GM18520 (cell line): ENCODE results near the gene ENTPD8.
"Not testable (repeated sequence)": the region's sequence is repeated elsewhere in the genome, so short reads cannot be mapped to it uniquely, and the experiment has no call there.

Experiments used
- ATAC-seq: cut with Tn5 transposase; IDR thresholded peaks from one replicate; pipeline ENCODE4 v1.9.1; 2021; ENCODE audit not compliant: unreplicated experiment

Gene ENTPD8

DNA sequence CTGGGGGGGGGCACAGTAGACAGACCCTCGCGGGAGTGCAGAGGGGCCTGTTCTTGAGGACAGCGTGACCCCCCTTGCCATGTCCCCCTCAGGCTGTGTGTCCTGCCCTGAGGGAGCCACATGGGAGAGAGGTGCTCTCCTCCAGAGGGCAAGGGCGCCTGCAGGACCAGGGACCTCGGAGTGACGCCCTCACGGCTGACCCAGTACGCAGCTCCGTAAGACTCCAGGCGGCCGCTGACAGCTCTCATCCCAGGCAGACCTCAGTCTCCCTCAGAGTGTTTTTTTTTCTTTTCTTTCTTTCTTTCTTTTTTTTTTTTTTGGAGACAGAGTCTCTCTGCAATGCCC is 45.5 kb downstream of the ENTPD8 start:
- ATAC-seq, result no peak

DNA sequence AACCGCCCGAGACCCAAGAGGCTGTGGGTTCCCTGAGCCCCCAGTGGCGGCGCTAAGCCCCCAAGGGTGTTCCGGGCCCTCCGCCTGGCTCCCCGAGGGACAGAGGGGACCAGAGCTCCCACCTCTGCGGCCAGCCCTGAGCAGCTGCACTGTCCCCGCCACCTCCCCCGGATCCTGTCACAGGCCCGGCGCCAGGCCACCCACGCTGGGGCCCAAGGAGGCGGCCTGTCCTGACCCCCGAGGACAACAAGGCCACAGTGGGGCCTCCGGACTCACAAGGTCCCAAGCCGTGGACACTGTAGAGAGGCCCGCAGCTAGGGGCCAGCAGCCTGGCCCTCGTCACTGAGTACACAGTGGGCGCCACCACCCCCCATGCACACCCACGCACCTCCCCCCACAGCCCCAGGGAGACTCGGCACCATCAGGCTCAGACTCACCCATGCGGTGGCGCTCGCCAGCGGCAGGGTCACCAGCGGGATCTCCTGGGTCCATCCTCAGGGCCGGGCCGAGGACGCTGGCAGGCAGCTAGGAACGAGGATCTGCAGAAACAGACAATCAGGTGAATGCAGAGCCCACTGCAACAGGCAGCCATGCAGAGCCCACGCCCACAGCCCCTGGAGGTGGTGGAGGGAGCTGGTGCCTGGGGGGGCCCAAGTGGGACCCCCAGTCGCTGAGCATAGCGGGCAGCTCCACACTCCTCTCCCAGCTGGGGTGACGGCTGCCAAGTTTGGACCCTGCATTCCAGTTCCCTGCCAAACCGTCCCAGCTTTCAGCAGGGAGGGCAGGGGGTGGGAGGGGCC is 46.1 kb downstream of the ENTPD8 start:
- no peak for ATAC-seq

DNA sequence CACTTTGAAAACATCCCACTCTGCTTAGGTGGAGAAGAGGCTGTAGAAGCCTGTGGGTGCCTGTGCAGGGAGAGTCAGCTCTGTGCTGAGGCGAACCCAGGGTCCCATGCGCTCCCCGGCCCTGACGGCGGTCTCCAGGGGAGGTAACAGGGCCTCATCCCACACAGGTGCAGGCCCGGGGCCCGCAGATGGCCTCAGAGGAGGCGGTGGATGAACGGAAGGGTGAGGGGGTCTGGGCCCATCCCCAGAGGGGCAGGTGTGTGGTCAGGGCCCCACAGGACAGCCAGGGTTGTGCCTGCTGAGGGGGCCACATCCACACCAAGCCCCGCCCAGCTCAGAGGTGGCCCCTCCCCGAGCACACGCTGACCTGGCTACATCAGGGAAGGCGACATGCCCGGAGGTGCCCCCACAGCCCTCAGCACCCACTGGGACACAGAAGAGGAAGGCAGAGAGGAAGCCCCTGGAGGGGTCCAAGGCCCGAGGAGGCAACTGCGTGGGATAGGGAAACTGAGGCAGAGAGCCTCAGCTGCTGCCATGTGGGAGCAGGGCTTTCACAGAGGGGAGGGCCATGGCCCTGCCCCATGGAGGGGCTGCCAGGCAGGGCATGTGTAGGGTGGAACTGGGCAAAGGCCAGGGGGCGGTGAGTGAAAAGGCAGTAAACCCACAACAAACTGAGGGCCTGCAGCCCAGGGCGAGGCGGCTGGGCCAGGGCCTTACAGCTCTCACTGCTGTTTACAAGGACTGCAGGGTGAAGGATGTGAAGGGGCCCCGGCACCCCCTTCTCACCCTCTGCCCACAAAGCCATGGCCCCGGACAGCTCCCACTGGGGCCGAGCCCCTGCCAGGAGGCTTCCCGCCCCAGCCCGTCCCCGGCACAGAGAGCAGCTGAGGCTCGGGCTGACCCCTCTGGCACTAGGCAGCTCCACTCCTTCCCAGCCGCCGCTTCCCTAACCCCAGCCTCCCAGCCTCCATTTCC is 47.7 kb downstream of the ENTPD8 start:
- ATAC-seq, result no peak

DNA sequence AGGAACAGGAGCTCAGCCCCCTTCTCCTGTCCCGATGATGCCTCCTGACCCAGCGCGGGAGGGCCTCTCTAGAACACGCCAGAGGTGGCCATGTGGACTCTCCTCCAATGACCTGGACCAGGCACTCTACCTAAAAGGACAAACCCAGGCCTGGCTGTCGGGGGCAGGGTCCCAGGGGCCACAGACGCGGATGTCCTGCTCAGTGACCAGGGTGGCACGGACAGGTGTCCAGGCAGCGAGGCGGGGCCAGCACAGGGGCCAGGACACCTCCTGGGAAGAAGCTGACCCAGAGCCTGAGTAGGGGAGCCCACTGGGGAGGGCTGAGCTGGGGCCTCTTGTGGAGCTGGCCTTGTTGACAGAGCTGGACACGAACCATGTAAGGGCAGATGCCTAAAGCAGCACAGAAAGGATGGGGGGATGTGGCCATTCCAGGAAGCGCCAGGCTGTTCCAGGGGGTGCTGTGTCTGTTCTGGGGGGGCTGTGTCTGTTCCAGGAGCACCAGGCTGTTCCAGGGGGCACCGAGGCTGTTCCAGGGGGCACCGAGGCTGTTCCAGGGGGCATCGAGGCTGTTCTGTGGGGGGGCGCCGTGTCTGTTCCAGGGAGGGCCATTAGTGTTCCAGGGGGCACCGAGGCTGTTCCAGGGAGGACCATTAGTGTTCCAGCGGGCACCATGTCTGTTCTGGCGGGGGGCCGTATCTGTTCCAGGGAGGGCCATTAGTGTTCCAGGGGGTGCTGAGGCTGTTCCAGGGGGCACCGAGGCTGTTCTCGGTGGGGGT is 48.7 kb downstream of the ENTPD8 start:
- ATAC-seq, result no peak

DNA sequence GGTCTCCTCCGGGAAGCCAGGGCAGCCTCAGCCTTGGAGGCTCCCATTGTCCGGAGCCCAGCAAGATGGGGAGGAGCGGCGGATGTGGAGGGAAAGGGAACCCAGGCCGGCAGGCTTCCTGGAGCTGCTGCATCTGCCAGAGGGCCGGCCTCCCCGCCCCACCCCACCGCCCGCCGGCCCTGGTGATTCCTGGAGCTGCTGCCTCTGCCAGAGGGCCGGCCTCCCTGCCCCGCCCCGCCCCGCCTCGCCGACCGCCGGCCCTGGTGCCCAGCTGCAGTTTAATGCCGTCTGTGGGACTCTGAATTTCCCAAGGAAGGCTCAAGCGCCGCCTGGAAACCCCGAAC is 49.8 kb downstream of the ENTPD8 start:
- ATAC-seq, result no peak

DNA sequence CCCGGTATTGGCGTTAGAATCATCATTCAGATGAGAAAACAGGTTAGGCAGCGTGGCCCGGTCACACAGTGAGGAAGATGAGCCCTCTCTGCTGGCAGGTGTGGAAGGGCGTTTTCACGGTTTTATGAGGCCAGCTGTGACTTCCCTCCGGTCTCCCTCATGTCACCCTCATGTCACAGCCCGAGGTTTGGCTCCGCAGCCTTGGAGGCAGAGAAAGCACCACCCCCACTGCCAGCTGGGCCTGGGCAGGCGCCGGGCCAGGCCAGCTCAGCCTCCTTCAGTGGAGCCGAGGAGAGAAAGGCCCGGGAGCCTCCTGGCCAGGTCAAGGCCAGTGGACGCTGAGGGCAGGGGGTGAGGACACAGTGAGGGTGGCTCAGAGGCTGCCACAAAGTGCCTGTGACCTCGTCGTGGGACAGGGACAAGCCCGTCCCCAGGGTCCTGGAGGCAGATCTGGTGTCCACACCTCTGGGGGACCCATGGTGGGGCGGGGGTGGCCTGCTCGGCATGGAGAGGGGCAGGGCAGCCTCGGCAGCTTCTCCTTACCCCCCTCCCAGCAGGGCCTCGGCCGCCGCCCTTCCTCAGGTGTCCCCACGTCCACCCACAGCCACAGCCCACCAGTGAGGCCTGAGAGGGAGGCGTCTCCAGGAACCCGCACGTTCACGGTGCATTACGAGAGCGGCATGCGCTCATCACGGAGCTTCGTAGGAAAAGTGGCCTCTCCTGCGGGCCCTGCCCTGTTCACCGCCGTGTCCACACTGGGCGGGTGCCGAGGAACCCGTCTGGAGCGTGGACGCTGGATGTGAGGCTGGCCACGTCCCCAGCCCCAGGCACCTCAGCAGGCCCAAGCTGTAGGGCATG is 50.4 kb downstream of the ENTPD8 start:
- no peak for ATAC-seq

DNA sequence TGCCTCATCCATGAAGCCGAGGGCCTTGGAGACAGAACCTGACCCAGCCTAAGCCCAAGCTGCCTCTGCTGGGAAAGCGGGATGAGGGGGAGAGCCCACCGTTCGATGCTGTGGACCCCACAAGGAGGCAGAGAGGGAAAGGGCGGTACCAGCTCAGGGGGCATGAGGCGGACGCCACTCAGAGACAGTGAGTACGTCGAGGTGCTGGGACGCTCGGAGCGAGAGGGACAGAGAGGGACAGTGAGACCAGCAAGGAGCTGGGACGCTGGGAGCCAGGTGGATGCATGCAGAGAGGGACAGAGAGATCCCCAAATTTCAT is 51.8 kb downstream of the ENTPD8 start:
- ATAC-seq, result no peak

DNA sequence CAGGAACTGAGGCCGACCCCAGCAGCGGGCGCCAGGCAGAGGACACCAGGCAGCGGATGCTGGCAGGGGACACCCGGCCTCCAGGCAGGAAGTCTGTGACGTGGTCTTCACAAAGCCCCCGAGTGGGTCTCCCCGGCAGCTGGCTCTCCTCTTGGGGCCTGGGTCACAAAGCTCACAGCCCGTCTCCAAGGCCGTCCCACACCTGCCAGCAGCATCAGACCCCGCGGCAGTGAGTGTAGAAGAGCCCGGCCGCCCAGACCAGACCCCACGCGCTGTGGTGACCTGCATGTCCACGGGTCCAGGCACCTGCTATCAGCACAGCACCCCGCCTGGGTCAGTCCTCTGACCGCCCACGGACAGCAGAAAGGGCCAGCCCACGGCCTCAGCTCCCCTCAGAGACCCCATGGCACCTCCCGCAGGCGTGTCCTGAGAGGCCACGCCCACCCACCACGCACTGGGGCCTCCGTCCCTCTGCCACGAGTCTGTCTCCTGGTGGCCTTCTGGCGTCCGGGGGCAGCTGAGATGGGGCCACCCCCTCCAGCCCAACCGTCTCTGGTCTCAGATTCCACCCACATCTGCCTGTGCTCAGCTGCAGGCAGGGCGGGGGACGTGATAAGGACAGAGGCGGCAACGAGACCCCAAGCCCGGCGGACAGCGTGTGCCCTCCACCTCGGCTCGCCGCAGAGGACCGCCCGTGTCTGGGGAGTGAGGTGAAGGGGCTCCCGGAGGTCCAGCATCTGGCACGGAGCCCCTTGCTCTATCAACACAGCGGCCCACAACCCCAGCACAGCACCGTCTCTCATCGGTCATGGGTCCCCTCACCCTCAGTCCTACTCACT is 52.3 kb downstream of the ENTPD8 start:
- no peak for ATAC-seq

DNA sequence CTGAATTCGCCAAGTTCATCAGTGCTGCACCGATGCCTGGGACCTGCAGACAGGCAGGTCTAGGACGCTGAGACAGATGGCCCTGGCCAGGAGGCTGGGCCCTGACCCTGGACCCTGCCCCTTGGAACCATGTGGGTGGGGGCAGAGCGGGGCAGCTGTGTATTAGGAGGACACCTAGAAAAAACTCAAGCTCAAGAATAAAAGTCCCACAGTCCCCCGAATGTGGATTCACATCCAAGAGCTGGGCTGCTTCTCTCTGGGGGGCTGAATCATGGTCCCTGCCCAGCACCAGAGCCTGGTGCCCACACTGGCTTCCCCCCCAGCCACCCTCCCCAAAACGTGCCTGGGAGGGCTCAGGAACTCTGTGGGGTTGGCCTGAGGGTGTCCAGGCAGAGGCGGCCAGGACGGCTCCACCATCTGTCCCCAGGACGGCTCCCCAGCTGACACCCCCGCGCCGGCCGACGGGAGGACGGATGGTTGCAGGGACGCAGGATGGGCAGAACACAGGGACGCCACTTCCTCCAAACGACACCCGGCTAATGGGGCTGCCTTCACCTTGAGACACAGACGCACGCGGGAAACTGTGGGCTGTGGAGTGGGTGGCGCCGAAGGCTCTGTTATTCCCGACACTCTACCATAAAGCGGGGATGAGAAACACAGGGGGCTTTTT is 53.1 kb downstream of the ENTPD8 start:
- no peak for ATAC-seq

DNA sequence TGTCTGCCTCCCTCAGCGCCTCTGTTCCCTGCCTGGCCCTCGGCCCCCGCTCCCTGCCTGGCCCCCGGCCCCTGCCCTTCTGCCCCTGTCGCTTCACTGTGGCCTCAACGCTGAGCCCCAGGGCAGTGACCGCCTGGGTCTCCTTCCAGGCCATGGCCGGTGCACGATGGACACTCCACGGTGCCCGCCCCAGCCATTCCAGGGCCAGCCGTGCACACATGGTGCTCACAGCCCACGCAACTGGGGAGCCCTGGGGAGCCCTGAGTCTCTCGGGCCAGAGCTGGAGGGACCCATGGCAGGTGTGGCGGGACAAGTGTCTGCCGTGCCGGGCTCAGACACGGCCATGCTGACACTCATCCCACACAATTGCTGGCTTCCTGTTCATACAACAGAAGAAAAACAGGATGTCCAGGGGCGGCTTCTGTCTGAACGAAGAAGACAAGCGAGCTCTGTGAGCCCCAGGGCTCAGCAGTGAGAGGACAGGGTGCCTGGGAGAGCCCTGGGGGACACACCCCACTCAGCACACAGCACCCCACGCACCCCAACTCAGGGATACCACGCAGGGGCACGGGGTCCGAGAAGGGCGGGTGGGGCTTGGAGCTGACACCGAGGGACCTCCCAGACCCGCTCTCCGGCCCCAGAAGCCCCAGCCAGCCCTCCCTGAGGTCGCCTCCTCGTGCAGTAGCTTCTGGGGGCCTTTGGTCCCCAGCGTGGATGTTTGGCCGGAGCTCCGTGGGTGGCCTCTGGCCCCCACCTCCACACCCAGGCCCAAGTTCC is 53.9 kb downstream of the ENTPD8 start:
- ATAC-seq, result no peak

DNA sequence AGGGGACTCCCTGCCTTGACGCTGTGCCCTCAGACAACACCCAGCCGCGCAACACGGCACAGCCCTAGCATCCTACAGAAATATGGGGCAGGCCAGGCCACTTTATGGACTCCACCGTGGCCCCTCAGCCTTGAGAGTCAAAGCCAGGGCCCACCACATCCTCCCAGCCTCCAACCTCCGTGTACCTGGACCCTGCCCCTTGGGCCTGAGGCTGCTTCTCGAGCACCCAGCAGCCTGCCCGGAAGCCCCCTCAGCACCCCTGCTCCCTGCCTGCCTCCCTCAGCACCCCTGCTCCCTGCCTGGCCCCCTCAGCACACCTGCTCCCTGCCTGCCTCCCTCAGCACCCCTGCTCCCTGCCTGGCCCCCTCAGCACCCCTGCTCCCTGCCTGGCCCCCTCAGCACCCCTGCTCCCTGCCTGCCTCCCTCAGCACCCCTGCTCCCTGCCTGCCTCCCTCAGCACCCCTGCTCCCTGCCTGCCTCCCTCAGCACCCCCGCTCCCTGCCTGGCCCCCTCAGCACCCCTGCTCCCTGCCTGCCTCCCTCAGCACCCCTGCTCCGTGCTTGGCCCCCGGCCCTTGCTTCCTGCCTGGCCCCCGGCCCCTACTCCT is 54.5 kb downstream of the ENTPD8 start:
- not testable (repeated sequence) for ATAC-seq

DNA sequence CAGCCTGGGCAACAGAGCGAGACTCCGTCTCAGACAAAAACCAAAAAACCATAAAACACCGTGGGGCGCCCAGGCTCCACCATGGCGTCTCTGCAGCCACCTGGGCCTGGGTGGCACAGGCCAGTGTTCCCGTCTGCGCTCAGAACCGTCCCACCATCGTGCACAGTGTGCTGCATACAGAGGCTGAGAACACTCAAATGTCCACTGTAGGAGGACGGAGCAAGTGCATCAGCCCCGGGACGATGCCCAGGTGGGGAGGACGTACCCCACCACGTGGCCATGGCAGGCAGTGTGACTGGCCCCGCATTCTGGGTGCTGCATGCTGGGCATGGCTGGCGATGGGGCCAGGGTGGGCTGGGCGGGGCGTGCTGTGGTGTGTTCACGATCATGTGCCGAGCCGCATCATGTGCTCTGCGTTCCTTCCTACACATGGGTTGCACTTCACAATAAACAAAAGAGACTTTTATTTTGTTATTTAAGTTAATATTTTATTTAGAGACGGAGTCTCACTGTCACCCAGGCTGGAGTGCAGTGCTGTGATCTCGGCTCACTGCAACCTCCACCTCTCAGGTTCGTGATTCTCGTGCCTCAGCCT is 56.0 kb downstream of the ENTPD8 start:
- ATAC-seq, result no peak
